Activated T-cell treated with anti-CD3 and anti-CD28 coated beads for 48 hours (primary cell): ENCODE measurements around the gene STEAP1B.

Experiments used
- DNase-seq: peaks from one replicate; pipeline ENCODE4 v3.0.0-alpha.2; 2020; ENCODE audit warnings: low read depth

Gene STEAP1B

DNA sequence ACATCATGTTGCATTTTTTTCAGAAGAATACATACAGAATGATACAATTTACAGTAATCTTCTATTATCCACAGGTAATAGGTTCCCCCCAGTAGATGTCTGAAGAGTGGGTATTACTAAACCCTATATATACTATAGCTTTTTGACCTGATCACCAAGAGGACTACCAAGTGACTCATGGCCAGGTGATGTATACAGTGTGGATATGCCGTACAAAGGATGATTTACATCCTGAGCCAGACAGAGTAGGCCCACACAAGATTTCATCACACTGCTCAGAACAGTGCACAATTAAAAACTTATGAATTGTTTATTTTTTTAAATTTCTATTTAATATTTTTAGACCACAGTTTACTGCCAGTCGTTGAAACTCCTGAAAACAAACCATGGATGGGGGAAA is 70.6 kb downstream of the STEAP1B start:
- no peak for DNase-seq

DNA sequence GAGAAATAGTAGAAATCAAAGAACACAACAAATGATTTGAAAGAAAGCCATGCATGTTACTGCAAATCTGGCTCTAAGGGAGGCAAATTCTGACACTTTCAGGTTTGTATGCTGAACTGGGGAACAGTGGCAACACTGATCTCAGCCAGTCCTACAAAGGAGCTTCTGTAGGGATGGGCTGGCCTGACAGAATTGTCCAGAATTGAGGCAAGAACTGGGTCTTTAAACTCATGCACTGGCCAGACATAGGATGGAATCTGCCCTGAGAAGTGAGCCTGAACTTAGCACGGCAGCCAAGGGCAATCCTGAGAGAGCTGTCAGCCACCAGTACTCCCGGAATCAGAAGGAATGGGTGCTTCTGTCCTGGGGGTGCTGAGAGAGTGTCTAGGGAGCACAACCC is 72.1 kb downstream of the STEAP1B start:
- DNase-seq = no peak

DNA sequence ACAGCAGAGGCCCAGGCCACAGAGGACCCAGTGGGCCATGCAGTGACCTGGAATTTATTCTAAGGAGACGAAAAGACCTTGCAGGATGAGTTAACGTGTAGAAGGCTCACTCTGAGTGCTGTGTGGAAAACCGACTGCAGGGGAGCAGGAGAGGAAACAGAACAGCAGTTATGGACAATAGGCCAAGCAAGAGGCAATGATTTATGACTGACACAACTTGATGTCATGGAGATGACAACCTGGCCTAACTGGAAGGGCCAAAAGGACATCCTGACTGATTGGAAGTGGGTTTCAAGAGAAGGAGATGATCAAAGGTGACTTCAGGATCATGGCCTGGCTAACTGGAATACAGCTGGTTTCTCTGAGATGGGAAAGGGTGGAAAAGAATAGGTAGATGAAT is 72.9 kb downstream of the STEAP1B start:
- no peak for DNase-seq

- DNase-seq = no peak
Observed at GRCh38 chr7:22426463-22427094, 73.4 kb downstream of the STEAP1B start.

DNA sequence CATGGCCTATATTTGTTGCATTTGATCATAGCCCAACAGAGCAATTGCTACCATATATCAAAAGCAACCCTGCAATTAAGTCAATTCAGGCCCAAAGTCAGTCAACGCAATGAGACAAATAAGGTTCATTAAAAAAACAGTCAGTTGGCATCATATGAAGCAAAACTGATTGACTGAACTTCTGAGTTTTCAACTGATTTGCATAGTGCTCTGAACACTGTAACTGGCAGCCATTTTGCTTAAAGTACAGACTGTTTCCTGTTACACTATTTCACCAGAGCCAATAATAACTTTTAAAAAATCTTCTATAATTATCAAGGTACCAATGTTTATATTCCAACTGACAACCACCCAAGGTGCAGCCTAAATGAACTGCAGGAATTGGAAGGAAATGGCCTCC is 74.6 kb downstream of the STEAP1B start:
- DNase-seq = no peak

GRCh38 chr7:22422831-22423615 is 77.0 kb downstream of the STEAP1B start:
- no peak for DNase-seq

GRCh38 chr7:22420973-22421635 is 78.9 kb downstream of the STEAP1B start:
- DNase-seq = no peak

- DNase-seq = no peak
Observed at GRCh38 chr7:22420008-22420407, 80.0 kb downstream of the STEAP1B start.

- DNase-seq = no peak
Observed at GRCh38 chr7:22419488-22419887, 80.5 kb downstream of the STEAP1B start.

DNA sequence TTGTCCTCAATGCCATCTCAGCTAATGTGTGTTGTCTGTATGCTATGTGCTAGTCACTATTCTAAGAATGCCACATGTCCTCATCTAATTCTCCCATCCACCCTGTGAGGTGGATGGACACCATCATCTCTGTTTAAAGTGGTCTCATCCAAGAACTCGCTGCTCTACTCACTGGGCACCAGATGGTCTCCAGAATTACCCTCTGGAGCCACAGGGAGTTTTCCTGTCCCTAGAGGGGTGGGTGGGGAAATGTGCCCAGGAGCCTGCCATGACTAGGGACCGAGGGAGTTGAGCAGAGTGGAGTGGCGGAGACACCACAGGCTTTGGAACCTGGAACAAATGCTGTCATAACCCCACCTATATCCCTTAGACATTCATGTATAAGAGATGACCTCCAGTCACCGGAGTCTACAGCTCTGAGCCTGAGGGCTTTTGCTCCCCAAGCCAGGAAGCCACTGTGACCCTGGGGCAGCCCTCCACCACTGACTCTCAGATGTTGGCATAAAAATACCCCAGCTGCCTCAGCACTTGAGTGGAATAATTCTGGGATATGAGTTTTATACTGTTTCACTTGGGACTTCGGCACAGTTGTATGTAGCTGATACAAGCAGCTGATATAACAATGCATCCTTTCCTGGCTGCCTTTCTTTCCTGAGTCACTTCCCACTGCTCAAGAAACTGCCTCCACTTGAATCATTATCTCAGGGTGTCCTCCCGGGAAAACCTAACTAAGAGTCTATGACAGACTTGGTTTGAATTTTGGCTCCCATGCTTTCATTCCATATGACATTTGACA is 81.5 kb downstream of the STEAP1B start:
- DNase-seq = no peak

- DNase-seq = no peak
Observed at GRCh38 chr7:22417841-22418240, 82.1 kb downstream of the STEAP1B start.

GRCh38 chr7:22417349-22417748 is 82.6 kb downstream of the STEAP1B start:
- DNase-seq = no peak

DNA sequence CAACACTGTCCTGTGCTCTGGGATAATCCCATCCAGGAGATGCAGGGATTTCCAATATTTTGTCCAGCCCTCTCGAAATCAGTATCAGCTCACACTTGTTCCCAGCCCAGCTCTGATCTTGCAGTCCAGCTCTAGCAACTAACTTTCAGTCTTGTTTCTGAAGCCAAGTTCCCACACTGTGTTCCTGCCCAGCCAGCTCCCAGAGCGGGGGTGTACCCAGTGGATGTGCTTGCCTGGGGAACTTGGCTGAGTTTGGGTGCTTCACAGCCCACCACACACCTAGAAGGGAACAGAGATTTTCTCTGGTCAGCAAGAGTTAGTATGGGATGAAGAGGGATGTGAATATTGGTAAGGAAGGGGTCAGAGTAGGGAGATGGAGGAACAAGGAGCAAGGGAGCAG is 85.6 kb downstream of the STEAP1B start:
- no peak for DNase-seq

- DNase-seq = no peak
Observed at GRCh38 chr7:22413211-22413610, 86.8 kb downstream of the STEAP1B start.

DNA sequence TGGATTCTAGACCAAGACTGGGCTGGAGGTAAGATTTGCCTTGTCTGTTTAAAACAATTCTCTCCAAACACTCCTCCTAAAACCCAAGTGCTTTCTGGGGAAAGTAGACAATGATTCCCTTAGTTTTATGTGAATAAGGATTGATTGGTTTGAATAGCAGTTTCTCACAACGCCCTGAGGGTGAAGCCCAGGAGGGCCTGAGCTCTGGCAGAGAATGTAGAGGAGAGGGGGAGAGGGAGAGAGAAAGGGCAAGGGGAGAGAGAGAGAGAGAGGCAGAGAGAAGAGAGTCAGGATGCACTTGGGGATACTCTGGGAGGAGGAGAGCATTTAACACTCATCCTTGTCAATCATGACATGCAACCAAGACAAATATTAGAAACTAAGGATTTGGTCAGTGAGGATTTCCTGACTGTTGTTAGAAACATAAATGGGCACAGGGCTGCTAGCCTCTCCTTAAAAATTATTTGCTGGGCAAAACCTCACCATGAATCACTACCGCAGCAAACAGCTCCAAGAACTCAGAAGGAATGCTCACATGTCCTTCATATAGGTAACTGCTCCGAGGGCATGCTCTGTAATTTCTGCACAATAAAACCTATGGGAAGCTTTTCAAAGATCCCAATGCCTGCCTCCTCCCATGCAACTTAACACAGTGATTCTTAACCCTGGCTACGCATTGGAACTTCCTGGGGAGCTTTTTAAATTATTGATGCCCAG is 87.9 kb downstream of the STEAP1B start:
- DNase-seq = no peak

DNA sequence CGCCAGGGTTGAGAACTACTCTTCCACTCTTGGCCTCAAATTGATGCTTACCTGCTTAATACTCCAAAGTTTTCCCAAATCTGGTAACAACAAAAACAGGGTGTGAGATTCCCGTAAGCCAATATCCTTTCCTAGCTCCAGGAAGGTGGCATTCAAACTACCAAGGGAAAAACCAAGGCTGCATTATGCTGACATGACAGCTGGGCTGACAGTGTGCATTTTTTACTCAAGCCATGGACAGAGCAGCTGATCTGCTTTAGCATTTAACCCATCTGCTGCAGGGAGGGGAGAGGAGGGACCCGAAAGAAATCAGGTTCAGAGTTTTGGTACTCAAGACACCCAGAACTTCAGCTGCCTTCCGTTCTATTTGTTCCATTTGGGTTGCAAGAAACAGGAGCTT is 93.3 kb downstream of the STEAP1B start:
- DNase-seq = no peak

- no peak for DNase-seq
Observed at GRCh38 chr7:22404421-22405023, 95.5 kb downstream of the STEAP1B start.

DNA sequence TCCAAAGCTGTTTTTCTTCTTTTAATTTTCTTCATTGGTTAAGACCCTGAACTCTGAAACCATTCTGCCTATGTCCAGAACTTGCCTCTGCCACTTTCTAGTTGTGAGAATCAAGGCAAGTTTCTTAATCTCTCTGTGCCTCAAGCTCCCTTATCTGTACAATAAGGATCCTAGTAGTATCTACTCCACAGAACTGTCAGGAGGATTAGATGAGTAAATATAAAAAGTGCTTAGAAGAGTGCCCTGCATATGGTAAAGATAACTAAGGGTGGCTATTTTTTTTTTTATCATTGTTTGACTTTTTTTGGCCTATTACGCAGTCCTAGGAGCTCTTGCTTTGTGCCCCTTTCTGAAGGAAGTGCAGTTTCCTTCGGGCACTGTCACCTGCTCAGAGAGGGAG is 96.6 kb downstream of the STEAP1B start:
- DNase-seq = no peak

GRCh38 chr7:22402250-22402649 is 97.7 kb downstream of the STEAP1B start:
- no peak for DNase-seq

DNA sequence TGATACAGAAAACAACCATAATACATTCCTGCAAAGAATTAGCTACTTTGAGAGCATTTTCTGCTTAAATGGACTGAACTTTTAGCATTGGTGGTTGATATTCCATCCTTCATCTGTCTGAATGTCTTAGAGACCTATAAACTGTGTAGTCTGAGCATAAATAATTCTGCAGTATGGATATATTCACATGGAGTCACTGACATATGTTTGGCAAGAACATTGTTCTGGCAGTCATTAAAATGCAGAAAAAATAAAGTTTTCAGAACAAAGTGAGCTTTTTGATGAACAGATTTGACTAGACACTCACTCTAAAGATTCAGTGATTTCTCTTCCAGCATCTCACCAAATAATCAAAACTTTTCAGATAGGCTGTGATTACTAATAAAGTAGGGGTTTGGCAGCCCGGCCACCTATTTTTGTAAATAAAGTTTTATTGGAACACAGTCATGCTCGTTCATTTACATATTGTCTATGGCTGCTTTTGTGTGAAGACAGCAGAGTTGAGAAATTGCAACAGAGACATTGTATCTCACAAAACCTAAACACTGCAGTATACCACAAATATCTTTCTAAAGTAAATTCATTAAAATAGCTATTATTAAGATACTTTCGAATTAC is 98.9 kb downstream of the STEAP1B start:
- DNase-seq = no peak
